Suppressor macrophage (primary cell): Measurements from ENCODE around the gene LRRC31.

Source experiments
- DNase-seq, 4 experiments: peaks; one replicate each; pipeline ENCODE4 v3.0.0-alpha.2; 2020 to 2022

LRRC31 gene

DNA sequence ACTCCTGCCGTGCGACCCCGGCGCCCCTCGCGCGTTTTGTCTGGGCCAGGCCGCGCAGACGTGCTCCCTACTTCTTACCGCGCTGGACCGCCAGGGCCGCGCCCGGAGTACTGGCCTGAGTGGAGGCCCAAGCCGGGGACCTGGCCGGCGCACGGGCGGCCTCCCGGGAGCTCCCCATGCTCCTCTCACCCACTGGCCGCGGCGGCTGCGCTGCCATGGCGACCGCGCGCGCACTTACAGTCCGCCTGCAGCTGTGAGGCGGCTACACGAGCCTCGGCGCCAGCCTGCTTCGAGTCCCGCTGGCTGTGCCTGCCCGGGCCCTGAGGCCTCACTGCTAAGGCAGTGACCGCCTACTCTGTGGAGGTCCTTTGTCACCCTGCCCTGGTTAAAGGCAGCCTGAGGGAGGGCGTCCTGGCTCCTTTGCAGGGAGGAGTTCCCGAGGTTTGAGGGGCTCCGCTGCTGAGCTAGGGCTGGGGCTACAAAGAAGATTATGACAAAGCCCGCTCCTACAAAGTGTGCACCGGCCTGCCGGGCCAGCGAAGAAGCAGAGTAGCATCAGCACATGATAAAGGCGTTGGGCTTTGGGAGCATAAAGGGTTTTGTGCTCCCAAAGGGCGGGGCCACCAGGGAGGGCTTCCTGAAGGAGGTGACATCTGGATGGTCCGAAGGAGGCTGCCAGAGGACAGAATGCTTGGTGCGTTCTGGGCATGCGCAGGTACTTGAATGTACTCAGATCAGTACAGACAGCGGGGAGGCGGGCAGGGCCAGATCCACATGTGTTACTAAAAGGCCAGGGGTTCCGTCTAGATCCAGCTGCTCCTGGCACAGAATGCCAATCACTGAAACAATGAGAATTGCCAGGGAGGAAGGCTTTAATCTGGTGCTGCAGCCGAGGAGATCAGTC, 57.2 kb downstream of the LRRC31 start, which contains the start of the genes LRRC34 and LRRIQ4:
Gene LRRC34 (minus strand): TSS at position 573 of the 904 bp plus-strand sequence. CDS start 356 bp downstream, at position 217.
Gene LRRIQ4 (plus strand): TSS at position 539 of the 904 bp plus-strand sequence. CDS start 9,052 bp downstream, outside the sequence.
- DNase-seq = peak; percentile 63 to 82 (median 74)

DNA sequence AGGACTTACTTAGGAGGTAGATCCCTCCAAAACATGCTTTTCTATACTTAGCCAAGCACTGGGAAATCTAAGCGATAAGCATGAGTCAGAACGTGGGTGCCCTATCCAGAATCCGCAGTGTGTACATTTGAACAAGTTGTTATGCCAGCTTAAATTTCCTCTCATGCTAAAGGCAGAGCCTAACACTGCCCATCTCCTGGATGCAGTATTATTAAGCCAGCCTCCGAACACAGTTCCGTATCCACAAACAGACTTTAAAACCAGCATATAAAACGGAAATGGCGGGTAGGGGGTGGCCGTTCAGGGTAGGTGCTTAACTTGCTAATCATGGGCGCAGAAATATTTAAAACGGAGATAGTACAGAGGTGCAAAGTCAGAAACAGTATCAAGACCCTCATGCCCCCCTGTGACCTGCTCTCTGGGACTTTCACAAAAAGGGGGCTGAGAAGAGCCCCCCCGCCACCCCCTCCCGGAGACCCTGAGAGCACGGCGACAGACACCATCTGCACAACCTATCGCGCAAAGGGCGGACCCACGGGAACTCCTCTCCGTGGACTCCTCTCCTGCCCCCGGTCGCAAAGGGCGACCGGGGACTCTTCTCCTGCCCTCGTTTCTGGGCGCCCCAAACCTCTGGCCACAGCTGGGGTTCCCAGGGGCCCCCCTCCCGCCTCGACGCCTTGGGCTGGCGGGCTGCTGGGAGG, 58.0 kb downstream of the LRRC31 start:
- peak in 2 of 4 experiments; percentile 17 to 34 for DNase-seq

DNA sequence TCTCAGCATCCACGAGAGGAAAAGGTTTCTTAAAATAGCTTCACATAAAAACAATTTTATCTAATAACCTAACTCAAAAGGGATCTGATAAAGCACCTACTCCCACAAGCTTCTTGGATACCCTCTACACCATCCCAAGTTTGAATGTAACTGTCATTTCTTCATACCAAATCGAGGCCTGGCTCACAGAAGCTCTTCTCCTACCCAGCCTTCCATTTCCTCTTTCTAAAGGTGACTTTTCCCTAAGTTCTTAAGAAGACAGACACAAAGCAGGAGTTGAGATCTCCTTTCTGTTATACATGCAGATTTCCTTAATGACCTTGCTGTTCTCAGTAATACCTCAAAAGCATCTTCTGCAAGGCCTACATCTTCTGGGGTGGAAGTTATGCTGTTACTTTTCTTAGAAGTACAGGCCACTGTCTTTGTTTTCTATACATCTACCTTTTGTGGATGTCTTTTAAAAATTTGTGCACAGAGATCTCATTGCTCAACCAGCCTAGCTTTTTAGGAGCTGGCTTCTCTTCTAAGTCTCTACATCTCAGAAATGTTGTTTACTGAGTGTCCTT, 60.4 kb downstream of the LRRC31 start:
- DNase-seq = peak in 1 of 4 experiments; percentile 11

DNA sequence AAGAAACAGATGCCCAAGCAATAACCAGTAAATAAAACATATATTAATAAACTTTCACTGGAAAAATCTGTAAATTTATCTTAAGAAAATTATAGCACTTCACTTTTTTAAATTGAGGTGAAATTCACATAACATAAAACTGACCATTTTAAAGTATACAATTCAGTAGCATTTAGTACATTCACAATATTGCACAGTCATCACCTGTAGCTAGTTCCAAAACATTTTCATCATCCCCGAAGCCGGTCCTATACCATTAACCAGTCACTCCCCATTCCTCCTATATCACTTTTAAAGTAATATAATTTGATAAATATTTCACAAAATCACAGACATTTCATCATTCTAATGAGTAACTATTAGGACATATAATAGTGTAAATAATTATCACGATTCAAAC, 65.1 kb downstream of the LRRC31 start:
- no peak for DNase-seq

DNA sequence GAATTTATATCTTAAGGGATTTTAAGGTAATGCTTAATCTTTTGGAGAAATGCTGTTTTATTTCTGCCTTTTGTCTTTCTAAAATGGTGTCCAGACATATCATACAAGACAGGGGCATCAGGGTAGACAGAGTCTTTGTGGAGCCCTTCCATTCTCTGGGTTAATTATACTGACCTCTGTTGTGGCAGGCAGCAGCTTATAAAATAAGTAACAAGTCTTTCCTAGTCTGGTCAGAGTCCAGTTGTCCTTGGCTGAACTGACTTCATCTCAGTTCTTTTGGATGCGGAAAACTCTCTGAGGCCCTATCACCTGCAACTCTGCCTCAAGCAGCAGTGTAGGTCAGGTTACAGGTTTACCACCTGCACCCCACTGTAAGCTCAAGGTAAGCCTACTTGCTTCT, 77.4 kb downstream of the LRRC31 start:
- DNase-seq = no peak

DNA sequence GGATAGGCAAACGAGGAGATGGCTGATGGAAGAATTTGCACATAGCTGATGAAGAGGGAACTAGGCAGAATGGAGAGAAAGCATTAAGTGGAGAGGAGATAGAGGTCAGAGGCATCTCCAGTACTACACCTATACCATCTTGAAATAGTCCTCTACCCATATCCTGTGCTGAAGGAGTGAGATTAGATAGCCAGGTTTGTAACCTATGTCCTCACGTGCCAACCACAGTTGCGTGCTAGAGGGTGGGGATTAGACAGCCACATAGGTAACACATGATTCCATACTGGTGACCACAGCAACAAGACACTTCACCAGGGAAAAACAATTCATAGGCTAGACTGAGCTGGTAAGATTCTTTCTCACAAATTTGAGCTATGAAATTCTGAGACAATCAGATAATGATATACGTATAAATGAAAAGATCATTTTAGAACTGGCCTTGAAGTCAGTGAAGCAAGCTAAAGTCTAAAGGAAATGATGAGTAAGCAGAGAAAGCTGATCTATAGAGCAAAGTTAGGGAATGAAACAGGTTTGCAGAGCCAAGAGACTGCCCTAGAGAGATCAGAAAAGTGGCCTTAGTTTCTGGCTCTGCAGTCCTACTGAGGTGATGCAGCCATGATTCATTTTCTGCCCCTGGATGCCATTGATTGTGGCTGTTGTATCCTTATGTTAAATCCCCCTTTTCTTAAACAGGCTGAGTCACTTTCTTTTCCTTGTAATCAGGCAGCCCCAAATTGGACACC, 78.9 kb downstream of the LRRC31 start:
- no peak for DNase-seq

DNA sequence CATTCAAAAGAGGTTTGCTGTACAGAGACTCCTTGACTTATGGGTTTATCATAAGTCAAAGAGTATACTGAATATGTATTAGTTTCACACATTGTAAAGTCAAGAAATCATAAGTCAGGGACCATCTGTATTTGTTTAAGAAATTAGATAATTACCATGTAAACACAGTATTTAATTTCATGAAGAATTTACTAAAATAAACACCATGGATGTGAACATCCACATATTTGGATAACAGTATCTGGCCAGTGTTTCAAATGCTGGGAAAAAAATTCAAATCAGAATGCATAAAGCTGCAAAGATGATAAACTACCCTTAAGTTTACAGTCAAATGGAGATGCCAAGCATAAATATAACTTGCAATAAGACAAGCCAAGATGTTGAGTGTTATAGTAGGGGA, 79.5 kb downstream of the LRRC31 start:
- no peak for DNase-seq
